Fibroblast of lung (primary cell): ENCODE results near the gene GLO1.

Experiments
- CTCF ChIP-seq, 2 donors: IDR thresholded peaks in 1 of 2; conservative IDR thresholded peaks in 1 of 2; 1 replicate in 1 of 2; 2 replicates in 1 of 2; pipeline ENCODE4 v1.5.1; 2011 to 2012; ENCODE audit warnings: low read length in 2 of 2, control low read depth in 1 of 2, inconsistent platforms in 1 of 2, low read depth in 1 of 2, mild to moderate bottlenecking in 1 of 2
- EZH2 ChIP-seq: IDR thresholded peaks from 2 replicates; pipeline ENCODE4 v1.5.1; 2012; ENCODE audit warnings: low read length, control low read depth, mild to moderate bottlenecking; ENCODE audit errors: missing control alignments

GRCh38 chr6:38640216-38640909 is 62.6 kb downstream of the GLO1 start:
- TF ChIP-seq CTCF (conservative IDR thresholded peaks at IDR 0.05 in 1 of 2, IDR thresholded peaks at IDR 0.05 in 1 of 2; ENCODE audit: low read depth in 1 of 2, low read length in 2 of 2) (no peak), EZH2 (no peak)
